GM03348 (cell line): ENCODE results near the gene FOXL3.
A peak's percentile ranks its signal among the peaks of the same experiment; 100 is the strongest.

Experiments used
- DNase-seq: peaks from one replicate; pipeline ENCODE4 v3.0.0; 2012; ENCODE audit warnings: low spot score

The FOXL3 gene

DNA sequence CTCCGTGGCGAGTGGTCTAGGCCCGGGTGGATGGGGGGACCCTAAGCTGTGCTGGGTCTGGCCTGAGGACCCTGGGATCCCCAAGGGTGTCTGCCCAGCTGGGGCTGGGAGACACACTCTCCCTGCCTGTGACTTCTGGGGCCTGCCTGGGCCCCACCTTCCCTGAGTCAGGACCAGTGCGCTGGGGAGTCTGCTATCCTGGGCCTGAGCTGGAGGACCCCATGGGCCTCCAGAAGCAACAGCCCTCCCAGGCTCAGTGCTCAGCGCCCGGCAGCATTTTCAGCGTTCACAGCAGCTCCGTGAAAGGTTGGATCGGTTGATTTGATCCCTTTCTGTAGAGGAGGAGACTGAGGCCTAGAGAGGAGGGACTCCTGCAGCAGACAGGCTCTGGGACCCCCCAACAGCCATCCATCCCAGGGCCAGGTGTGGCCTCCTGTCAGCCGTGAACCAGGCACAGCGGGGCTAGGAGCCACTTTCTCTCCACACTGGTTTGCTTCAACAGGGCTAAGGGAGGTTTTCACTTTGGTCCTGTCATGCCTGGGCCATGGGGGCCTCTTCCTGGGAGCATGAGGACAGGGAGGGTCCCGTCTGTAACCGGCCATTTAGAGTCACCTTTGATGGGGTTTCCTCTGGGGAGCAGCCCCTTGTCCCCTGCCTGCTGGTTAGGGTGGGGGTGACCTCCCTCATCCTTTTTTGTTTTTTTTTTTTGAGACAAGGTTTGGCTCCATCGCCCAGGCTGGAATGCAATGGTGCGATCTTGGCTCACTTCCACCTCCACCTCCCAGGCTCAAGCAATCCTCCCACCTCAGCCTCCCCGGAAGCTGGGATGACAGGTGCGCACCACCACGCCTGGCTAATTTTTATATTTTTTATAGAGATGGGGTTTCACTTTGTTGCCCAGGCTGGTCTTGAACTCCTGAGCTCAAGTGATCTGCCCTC is 12.4 kb downstream of the FOXL3 start:
- DNase-seq: no peak

DNA sequence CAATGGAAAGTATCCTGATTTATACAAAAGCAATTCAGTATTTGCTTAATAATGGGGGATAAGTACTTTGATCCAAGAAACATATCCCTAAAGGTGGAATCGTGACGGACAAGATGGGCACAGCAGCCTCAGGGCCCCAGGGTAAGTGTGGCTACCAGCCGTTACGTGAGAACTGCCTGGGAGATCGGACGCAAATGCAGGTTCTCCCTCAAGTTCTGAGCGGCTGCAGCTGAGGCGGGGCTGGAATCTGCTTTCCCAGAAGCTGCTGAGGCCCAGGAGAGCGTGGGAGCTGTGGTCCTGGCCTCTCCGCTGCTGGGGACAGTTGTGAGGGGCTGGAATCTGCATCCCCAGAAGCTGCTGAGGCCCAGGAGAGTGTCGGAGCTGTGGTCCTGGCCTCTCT is 13.5 kb downstream of the FOXL3 start:
- no peak for DNase-seq

DNA sequence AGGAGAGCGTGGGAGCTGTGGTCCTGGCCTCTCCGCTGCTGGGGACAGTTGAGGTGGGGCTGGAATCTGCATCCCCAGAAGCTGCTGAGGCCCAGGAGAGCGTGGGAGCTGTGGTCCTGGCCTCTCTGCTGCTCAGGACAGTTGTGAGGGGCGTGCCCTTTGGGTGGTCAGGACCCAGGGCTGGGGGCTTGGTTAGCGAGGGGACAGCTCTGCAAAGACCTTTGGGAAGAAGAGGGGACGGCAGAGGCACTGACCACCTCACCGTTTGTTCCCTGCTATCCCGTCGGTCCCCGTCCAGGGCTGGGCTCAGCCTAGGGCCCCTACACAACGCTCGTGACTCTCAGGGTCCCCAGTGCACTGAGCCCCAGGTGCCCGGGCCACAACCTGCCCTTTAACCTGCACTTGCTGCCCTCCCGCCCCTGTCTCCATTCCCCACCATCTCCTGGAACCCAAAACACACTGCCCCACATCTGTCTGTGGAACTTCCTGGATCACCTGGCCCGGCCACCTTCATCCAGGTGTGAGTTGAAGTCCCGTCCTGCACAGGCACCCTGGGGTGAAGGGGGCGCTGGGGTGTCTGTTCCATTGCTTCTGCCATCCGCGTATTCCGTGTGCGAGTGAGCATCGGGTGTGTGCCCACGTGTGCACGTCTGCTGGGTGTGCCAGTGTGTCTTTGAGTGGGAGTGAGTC is 14.1 kb downstream of the FOXL3 start:
- no peak for DNase-seq

DNA sequence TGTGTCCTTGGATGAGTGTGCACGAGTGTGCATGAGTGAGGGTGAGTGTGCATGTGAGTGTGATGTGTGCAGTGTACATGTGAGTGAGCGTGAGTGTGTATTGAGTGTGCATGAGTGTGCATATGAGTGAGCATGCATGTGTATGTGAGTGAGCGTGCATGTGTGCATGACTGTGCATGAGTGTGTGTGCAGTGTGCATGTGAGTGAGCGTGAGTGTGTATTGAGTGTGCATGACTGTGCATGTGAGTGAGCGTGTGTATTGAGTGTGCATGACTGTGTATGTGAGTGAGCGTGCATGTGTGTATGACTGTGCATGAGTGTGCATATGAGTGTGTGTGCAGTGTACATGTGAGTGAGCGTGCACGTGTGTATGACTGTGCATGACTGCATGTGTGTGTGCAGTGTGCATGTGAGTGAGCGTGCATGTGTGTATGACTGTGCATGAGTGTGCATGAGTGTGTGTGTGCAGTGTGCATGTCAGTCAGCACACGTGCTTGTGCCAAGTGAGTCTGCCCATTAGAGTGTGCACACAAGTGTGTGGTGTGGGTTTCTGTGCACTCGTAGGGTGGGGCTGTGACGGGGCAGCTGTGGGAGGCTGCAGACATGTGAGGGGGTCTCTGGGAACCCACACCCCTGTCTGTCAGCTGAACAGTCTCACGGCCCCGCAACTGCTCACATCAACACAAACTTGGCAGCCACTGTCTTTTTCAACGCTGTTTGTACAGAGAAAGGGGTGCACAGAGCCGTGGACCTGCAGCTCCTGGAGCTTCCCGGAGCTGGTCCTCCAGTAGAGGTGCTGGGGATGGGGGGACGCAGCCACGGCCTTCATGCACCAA is 14.8 kb downstream of the FOXL3 start:
- DNase-seq: no peak

DNA sequence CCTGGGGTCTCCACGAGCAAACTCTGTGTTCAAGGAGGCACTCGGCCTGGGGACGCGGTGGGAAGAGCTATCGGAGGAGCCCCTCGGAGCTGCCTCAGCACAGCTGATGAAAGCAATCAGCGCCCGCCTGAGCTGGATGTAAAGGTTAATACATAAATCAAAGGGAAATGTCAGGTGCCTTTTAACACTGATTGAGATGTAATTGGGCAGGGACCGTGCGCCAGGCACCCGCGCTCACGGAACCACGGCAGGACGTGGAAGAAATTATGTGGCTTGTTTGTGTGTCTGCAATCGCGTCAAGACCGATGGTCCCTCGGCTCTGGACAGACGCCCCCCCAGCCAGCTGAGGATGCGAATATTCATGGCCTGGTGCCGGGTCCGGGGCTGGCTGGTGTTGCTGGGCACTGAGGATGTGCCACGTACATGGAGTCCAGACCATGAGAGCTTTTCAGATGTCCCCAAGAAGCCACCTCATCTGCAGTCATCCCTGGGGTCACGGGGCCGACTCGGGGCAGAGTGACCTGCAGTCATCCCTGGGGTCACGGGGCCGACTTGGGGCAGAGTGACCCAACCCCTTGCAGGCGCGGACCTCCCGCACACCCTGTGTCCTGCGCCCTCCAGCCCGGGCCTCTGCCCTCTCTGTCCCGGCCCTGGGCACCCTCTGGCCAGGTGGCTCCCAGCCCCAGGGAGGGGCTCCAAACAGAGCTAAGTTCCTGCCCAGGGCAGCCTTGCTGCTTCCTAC is 15.6 kb downstream of the FOXL3 start:
- DNase-seq: no peak

DNA sequence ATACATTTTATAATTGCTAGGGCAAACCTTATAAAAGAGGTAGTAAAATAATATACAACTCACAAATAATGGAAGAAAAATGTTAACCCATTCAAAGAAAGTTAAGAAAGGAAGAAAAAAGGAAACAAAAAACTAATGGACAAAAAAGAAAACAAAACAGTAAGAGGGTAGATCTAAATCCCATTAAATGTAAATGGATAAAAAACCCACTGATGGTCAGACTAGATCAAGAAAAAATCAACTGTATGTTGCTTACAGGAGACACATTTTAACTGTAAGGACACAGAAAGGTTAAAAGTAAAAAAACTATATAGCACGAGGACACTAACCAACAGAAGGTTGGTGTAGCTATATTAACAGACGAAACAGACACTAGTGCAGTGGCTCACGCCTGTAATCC is 18.0 kb downstream of the FOXL3 start:
- no peak for DNase-seq

DNA sequence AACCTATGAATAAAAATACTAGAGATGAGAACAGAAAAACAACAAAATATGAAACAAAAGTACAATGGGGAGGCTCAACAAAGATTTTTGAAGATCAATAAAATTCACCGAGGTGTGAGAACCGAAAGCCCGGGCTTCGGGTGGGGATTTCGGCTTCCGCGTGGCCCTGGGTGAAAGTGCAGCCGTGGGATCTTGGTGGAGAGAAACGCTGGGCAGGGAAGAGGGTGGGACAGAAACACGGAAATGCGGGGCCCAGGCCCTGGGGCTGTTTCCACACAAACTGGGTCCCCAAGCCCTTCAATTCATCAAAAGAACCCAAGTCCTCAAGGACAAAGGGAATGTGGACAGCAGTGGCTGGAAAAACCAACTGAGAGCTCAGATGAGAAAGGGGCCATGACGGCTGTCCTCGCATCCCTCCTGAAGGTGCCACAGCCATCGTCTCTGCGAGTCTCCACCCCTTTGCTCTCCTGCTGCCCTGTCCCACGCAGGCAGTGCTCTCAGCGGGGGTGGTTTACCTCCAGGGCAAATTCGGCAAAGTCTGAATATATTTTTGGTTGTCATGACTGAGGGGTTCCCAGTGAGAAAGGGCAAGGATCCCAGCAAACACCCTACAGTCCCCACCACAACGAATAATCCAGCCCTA is 19.7 kb downstream of the FOXL3 start:
- no peak for DNase-seq

DNA sequence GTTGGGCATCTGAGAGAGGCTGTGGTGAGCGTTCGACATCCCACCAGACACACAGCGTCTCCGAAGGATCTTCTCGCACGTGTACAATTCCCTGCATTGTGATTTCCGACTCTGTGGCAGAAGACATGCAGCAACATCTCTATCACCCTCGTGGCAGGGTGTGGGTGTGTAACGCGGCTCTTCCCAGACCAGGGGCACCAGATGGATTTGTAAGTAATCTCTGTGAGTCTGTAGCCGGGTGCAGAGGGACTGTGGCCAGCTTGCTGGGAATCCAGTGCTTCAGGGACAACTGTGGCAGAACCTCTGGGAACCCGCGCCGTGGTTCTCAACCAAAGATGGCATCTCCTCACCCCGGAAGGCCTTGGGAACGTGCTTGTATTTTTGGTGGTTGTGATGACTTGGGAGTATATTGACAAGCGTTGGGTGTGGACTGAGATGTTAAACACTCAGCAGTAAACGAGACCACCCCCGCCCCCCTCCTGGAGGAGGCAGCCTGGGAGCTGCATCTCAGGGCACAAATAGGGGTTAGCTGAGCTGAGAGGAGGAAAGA is 21.2 kb downstream of the FOXL3 start:
- no peak for DNase-seq

DNA sequence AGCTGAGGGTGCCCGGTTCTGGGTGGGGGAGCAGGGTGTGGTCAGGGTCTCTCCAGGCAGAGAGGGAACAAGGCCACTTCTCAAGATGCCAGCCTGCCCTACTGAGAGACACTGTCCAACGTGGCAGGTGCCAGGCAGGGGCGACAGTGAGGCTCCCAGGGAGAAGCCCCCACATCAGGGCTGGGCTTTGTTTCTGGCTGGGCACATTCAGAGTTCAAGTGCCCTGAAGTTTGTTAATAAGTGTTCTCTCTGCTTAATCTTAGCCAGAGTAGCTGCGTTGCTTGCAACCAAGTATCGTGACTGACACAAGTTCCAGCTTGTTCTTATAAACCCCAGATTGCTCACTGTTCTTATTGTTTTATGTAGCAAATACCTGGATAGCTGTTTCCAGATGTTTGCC is 21.8 kb downstream of the FOXL3 start:
- DNase-seq: no peak

DNA sequence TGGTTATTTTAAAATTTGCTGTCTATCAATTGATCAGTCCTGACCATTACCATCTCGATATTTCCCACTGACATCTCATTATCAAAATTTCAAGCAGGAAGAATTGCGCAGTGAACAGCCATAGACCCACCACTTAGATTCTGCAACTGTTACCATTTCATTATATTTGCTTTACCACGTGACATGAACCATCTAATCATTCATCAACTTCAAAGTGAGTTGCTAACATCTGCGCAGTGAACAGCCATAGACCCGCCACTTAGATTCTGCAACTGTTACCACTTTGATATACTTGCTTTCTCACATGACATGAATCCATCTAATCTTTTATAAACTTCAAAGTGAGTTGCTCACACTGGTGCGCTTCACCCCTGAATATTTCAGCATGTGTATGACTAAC is 22.5 kb downstream of the FOXL3 start:
- no peak for DNase-seq

DNA sequence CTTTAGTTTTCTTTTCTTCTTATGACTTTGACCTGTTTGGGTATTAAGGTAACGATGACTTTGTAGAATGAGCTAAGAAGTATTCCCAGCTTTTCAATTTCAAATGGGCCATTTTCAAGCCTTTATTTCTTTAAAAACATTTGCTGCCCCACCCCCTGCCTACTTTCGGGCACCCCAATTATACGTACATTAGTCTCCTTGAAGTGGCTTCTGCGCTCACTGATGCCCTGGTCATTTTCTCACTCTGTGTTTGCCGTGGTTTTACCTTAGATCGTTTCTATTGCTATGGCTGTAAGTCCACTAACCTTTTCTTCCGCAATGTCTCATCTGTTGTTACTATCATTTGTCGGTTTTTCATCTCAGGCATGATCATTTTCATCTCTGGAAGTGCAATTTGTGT is 24.9 kb downstream of the FOXL3 start:
- DNase-seq: no peak

DNA sequence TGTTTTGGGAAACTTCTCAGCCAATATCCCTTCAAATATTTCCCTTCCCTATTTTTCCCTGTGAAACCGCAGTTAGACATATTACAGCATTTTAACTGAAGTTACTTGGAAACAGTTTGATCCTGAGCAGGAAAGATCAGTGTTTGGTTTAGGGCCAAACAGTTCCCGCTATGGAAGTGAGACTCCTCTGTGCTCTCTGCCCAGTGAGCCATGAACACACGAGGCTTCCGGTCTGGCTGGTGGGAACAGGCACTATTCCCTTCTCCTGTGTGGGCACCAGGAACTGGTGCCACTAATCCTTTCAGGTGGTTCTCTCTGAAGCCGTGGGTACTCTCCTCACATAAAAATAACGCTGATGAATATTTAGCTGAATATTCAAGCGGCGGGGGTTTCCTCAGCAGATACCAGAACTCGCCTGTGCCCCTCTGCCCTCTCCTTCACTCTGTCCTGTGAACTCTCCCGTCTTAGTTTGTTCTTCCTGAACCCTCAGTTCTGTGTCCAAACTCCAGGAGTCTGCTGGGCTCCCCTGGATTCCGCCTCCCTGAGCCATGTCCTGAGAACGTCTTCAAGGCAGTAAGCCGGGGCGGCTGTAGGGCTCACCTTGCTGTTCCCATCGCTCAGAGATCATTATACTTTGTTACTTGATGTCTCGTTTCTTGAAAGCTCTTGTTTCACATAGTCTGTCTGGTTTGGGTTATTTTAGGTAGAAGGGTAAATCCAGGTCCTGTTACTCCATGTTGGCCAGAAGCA is 25.7 kb downstream of the FOXL3 start:
- no peak for DNase-seq

DNA sequence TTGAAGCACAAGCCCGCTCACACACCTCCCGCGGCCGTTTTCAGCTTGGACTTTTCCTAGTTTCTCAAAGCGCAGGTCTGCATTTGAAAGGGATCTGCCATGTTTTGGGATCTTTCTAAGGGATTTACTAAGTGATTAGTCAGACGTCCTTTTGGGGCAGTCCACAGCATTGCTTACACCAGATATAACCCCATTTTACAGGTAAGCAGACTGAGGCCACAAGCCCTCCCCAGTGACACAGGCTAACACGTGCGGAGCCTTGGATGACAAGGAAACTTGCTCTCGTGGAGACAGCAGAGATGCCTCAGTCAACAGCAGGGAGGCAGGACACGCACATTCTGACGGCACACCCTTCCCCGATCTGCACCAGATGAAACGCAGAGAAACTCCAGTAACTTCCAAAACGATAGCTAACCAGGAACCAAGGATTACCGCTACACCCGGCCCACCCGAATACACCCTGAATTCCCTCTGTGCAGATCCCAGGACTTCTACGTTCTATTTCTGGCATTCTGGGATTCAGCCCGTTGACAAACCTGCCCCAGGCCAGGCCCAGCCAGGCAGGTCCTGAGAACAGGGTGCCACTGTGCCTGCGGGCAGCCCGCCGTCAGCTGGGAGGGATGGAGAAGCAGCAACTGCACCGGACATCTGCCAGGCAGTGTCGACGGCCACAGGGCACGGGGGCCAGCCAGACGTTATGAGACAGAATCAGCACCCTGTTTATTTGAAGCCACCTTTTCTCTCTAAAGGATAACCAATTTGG is 27.9 kb downstream of the FOXL3 start:
- DNase-seq: no peak

DNA sequence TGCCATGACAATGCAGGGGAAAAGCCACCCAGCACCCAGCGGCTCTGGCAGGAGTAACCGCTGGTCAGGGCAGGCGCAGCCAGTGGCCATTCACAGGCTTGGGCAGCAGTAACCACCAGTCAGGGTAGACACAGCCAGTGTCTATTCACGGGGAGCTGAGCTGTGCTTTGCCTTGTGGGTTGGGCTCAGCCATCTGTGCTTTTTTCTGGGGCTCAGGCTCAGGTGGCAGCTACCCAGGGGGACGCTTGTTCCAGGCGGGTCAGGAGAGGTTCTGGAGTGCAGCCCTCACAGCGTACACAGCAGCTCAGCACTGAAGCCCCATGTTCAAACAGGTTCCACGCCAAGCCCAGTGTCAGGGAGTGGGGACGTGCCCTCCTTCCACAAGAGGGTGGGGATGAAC is 28.5 kb downstream of the FOXL3 start:
- DNase-seq: no peak

DNA sequence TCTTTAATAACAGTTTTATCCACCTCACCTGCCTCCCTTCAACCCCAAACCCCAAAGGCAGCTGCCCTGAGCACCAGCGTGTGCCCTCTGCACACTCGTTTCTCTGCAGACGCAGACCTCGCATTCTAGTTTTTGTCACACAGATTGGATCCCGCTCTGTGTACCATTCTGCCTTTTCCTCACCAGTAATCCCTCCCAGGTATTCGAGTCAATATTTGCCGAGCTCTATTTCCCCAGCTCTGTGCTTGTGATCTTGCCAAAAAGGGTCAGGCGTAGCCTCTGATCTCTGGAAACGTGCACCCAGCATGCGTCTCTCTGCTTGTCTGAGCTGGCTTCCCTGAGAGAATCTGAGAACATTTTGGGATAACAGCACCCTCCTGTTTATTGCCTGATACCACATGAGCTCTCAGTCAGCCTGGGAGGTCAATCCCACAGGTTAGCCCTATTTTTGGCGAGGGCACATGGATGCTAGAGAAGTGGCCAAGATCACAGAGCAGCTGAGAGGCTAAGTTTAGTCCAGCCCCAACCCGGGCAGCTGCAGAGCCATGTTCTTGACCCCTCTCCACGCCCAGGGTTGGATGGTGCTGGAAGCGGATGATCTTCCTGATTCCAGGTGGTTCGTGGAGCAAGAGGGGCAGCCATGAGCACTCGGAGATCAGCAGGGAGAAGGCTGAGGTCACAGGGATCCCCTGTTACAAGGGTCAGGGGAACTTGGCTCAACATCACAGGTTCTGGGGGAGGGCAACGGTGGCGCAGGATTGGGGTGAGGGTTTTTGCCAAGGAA is 29.1 kb downstream of the FOXL3 start:
- no peak for DNase-seq

DNA sequence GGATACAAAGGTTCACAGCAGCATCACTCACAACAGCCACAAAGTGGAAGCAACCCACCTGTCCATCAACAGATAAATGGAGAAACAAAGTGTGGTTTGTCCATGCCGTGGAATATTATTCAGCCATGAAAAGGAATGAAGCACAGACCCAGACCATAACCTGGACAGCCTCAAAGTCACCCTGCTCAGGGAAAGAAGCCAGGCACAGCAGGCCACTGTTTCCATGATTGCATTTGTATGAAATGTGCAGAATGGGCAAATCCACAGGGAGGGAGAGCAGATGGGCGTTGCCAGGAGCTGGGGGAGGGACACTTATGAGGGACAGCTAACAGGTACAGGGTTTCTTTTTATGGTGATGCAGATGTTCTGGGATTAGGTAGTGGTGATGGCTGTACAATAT is 30.3 kb downstream of the FOXL3 start:
- no peak for DNase-seq

DNA sequence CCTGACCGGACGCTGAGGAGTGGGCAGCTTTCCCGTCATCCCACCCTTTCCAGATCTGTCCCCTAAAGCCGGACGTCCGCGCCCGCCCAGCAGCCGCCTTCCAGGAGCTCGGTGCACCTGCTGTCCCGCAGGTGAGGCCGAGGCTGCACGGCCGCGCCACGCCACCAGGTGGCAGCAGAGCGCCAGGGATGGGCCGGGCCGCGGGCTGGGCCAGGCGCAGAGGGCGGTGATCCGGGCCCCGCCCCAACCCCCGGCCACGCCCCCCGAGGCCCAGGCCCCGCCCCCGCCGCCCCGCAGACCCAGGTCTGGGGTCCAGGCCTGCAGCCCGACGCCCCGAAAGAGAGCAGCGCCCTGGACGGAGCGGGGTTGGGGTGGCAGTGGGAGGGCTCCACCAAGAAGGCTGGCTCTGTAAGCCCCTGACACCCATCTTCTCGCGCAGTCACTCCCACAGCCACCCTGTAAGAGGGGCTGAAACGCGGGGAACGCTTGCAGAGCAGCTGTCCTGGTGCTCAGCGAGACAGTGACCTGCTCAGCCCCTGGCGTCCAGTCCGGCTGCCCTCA is 32.2 kb downstream of the FOXL3 start:
- peak; percentile 97 for DNase-seq

DNA sequence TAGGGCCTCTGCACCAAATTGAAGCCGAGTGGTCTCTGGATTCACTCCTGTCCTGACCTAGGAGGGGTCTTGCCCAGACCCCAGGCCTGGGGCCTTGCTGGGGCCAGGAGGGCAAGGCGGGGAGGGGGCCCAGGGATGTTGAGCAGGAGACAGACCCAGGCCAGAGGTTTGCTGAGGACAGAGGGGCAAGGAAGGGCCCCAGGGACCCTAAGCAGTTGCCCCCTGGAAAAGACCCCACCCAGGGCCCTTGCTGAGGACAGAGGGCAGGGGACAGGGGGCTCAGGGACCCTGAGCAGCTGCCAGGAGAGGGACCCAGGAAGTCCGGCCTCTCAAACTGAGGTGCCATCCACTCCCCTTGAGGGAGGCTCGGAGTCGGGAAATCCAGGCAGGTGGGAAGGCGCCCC is 32.7 kb downstream of the FOXL3 start:
- DNase-seq: no peak
